Right lobe of liver (tissue), 6 donors: ENCODE measurements around the gene SLC2A10. TPM values are rescaled to one million over a fixed set of nuclear protein-coding genes. Genes with fewer than 3 reads are reported as not detected.

ENCODE experiments used
- ATAC-seq, 4 donors: fragments of 200-7000 bp; cut with Tn5 transposase; one replicate each; pipeline ENCODE4 v1.9.1; 2020; ENCODE audit warnings: mild to moderate bottlenecking in 4 of 4, moderate library complexity in 4 of 4
- DNase-seq, 3 donors: peaks; one replicate each; pipeline ENCODE4 v3.0.0-alpha.2; 2020
- H3K27ac ChIP-seq, 3 donors: fragments of 200-600 bp; one replicate each; pipeline ENCODE4 v1.8.0; 2022
- H3K27me3 ChIP-seq, 2 donors: fragments of 200-600 bp; one replicate each; pipeline ENCODE4 v1.8.0; 2022
- H3K36me3 ChIP-seq, 4 donors: fragments of 200-600 bp; sonication (generic) in 1 of 4; one replicate each; pipeline versions ENCODE4 v1.5.1 to v1.8.0; 2017 to 2022; ENCODE audit warnings: control low read depth in 1 of 4
- H3K4me1 ChIP-seq, 4 donors: fragments of 200-600 bp; sonication (generic) in 1 of 4; one replicate each; pipeline versions ENCODE4 v1.5.1 to v1.8.0; 2017 to 2022; ENCODE audit warnings: control low read depth in 1 of 4
- H3K4me3 ChIP-seq, 3 donors: fragments of 200-600 bp; one replicate each; pipeline ENCODE4 v1.8.0; 2022
- H3K9me3 ChIP-seq, 4 donors: fragments of 200-600 bp; sonication (generic) in 1 of 4; one replicate each; pipeline versions ENCODE4 v1.5.1 to v1.8.0; 2017 to 2022; ENCODE audit warnings: control low read depth in 1 of 4
- CTCF ChIP-seq, 4 donors: fragments of 200-600 bp in 3 of 4; fragments of 450-650 bp in 1 of 4; IDR thresholded peaks; one replicate each; pipeline versions ENCODE4 v1.5.1 to v1.8.0; 2016 to 2022; ENCODE audit warnings: antibody characterized with exemption in 4 of 4, mild to moderate bottlenecking in 2 of 4
- POLR2A ChIP-seq: fragments of 450-650 bp; IDR thresholded peaks from one replicate; pipeline ENCODE4 v1.6.1; 2017; ENCODE audit warnings: antibody characterized with exemption, mild to moderate bottlenecking
- WGBS: methylation state at CpG from one replicate; pipeline ENCODE4 v1.1.6; 2018; ENCODE audit warnings: low coverage, low lambda C conversion rate; ENCODE audit not compliant: insufficient coverage; ENCODE audit errors: missing lambda C conversion rate; 5-methylcytosine and 5-hydroxymethylcytosine counted together
- intact Hi-C, 2 donors: fragments of 100-400 bp; cut with DNase I; formaldehyde crosslinking; loops; one replicate each; pipeline versions ENCODE4 v1.11.2 to v1.14.1; 2022
- total RNA-seq, 6 experiments: library from RNA; depleted of rRNA in 2 of 6; stranded (reverse); fragments of >200 nt in 2 of 6; fragmentation: NEBNext Ultra II Directional in 3 of 6; extraction: Animal tissue kit (Norgen Biotek cat#: 25700) in 3 of 6; gene quantifications; one replicate each; pipeline versions ENCODE4 v1.1.0 to v1.2.4, GENCODE V29; 2016 to 2023
- donor health status: DM: no; HTN: yes; CAD: no.
- donor health status: DM: no; HTN: no; CAD: no.
- donor health status: DM: no; HTN: no; CAD: no.
- donor health status: DM: no; HTN: yes; CAD: no.
- donor health status: DM: no; HTN: yes; CAD: no.

Gene SLC2A10
- total RNA-seq, 6 experiments from 2014 or later = 35.4 to 47.3 (median 42.7) TPM

- H3K27ac ChIP-seq = no peak overlapping the region
- WGBS = 66% methylated on average over 2 of the region's 2 CpGs
- TF ChIP-seq CTCF (IDR thresholded peaks at IDR 0.05) = no peak
- TF ChIP-seq POLR2A = no peak
Observed at GRCh38 chr20:46701057-46701456, 8.4 kb upstream of the SLC2A10 start.

GRCh38 chr20:46701556-46701955, 7.9 kb upstream of the SLC2A10 start:
- peaks cover 0 to 35% (median 17%) of the 10 kb centered on the region in 4 donors for H3K4me1 ChIP-seq
- 61% methylated on average over 4 of the region's 4 CpGs for WGBS
- H3K36me3 ChIP-seq = no peaks in the 10 kb centered on the region
- DNase-seq (no peak), ATAC-seq (no peak)
- no peaks in the 10 kb centered on the region for H3K9me3 ChIP-seq
- H3K4me3 ChIP-seq = no peak overlapping the region
- TF ChIP-seq POLR2A (no peak), CTCF (IDR thresholded peaks at IDR 0.05) (no peak)
- intact Hi-C loops = no loop called here
- H3K27ac ChIP-seq = no peak overlapping the region
- no peaks in the 10 kb centered on the region for H3K27me3 ChIP-seq

More at GRCh38 chr20:46701057-46701456, 8.4 kb upstream of the SLC2A10 start:
- DNase-seq (no peak), ATAC-seq (no peak)
- Histone ChIP-seq H3K4me1 (peaks cover 0 to 33% (median 15%) of the 10 kb centered on the region in 4 donors), H3K9me3 (no peaks in the 10 kb centered on the region), H3K4me3 (no peak overlapping the region), H3K36me3 (no peaks in the 10 kb centered on the region), H3K27me3 (no peaks in the 10 kb centered on the region)
- intact Hi-C loops = no loop called here

GRCh38 chr20:46701986-46702385, 7.5 kb upstream of the SLC2A10 start:
- H3K4me1 ChIP-seq = peaks cover 0 to 35% (median 17%) of the 10 kb centered on the region in 4 donors
- no peaks in the 10 kb centered on the region for H3K9me3 ChIP-seq
- H3K27me3 ChIP-seq = no peaks in the 10 kb centered on the region
- no peak for DNase-seq
- no peak overlapping the region for H3K27ac ChIP-seq
- no peak overlapping the region for H3K4me3 ChIP-seq
- no peaks in the 10 kb centered on the region for H3K36me3 ChIP-seq
- WGBS = 38% methylated on average over 2 of the region's 5 CpGs
- no peak for TF ChIP-seq CTCF (IDR thresholded peaks at IDR 0.05)
- TF ChIP-seq POLR2A = no peak
- peak in 1 of 4 donors; percentile 12 for ATAC-seq
- intact Hi-C loops = no loop called here

- Histone ChIP-seq H3K27me3 (no peaks in the 10 kb centered on the region), H3K4me1 (peaks cover 0 to 35% (median 17%) of the 10 kb centered on the region in 4 donors), H3K4me3 (no peak overlapping the region), H3K27ac (peak overlapping the region; percentile 77 to 94 (median 87)), H3K9me3 (no peaks in the 10 kb centered on the region), H3K36me3 (no peaks in the 10 kb centered on the region)
- ATAC-seq = no peak
- no peak for DNase-seq
- 91% methylated on average over 7 of the region's 8 CpGs for WGBS
- no peak for TF ChIP-seq POLR2A
- TF ChIP-seq CTCF (IDR thresholded peaks at IDR 0.05) = no peak
- intact Hi-C loops = no loop called here
Observed at GRCh38 chr20:46702447-46703203, 6.8 kb upstream of the SLC2A10 start.
